Esophagus squamous epithelium (tissue), 5 donors: ENCODE results near the gene TNFRSF4. TPM values are rescaled to one million over a fixed set of nuclear protein-coding genes. Genes with fewer than 3 reads are reported as not detected.

Source experiments
- DNase-seq: peaks from one replicate; lab custom pipeline; 2025; lab: John Stamatoyannopoulos, UW
- H3K27ac ChIP-seq, 4 donors: fragments of 200-600 bp; sonication (generic); one replicate each; pipeline ENCODE4 v1.5.1; 2016 to 2019; ENCODE audit warnings: mild to moderate bottlenecking in 1 of 4
- H3K27me3 ChIP-seq, 4 donors: fragments of 200-600 bp; sonication (generic); 1 replicate in 3 of 4; 2 replicates in 1 of 4; pipeline versions ENCODE4 v1.5.1 to v1.6.0; 2017 to 2021; ENCODE audit warnings: antibody characterized with exemption in 1 of 4
- H3K36me3 ChIP-seq, 3 donors: fragments of 200-600 bp; sonication (generic); one replicate each; pipeline ENCODE4 v1.5.1; 2016 to 2019
- H3K4me1 ChIP-seq, 3 donors: fragments of 200-600 bp; sonication (generic); one replicate each; pipeline ENCODE4 v1.5.1; 2017 to 2019
- H3K4me3 ChIP-seq, 4 donors: fragments of 200-600 bp; sonication (generic); 1 replicate in 3 of 4; 2 replicates in 1 of 4; pipeline ENCODE4 v1.5.1; 2016 to 2019; ENCODE audit warnings: mild to moderate bottlenecking in 2 of 4, moderate library complexity in 1 of 4
- H3K9me3 ChIP-seq, 3 donors: fragments of 200-600 bp; sonication (generic); one replicate each; pipeline ENCODE4 v1.5.1; 2016 to 2019
- POLR2A ChIP-seq, 4 donors: fragments of 450-650 bp; IDR thresholded peaks; one replicate each; pipeline ENCODE4 v1.6.1; 2017; ENCODE audit warnings: antibody characterized with exemption in 4 of 4, mild to moderate bottlenecking in 4 of 4, moderate library complexity in 3 of 4
- WGBS, 2 donors: methylation state at CpG; one replicate each; pipeline ENCODE4 v1.1.5; 2018; 5-methylcytosine and 5-hydroxymethylcytosine counted together
- intact Hi-C: fragments of 100-400 bp; cut with DNase I; formaldehyde crosslinking; loops from one replicate; pipeline ENCODE4 v1.15.0; 2022
- total RNA-seq, 4 donors: library from RNA; depleted of rRNA; stranded (reverse); fragments of >200 nt; gene quantifications; one replicate each; pipeline ENCODE4 v1.1.0, GENCODE V29; 2016
- TF ChIP-seq, protein P1 (sequence below), 6 experiments: fragments of 450-650 bp in 4 of 6; fragments of 200-600 bp in 2 of 6; sonication (generic) in 2 of 6; IDR thresholded peaks; one replicate each; pipeline ENCODE4 v1.5.1; 2016 to 2019; ENCODE audit warnings: antibody characterized with exemption in 6 of 6, mild to moderate bottlenecking in 4 of 6, moderate library complexity in 4 of 6
- donor health status: DM: yes; HTN: yes; CAD: no.

TNFRSF4 gene
- total RNA-seq, 4 donors from 2014 or later, result 0.40 to 1.3 (median 0.57) TPM; not detected in 1

GRCh38 chr1:1165900-1166421 is 48.0 kb downstream of the TNFRSF4 start:
- Histone ChIP-seq H3K9me3 (no peaks in the 10 kb centered on the region), H3K36me3 (peaks cover 0 to 37% (median 0%) of the 10 kb centered on the region in 3 donors), H3K27ac (peak overlapping the region; percentile 89 to 96 (median 94)), H3K27me3 (peaks cover 0 to 85% (median 0%) of the 10 kb centered on the region in 4 donors), H3K4me3 (peak overlapping the region; percentile 60 to 70 (median 67)), H3K4me1 (peaks cover 12 to 67% (median 28%) of the 10 kb centered on the region in 3 donors)
- intact Hi-C loops, result no loop called here
- no peak for DNase-seq
- 21 to 29% methylated on average over 13 to 15 of the region's 23 CpGs for WGBS, 2 donors
- no peak for TF ChIP-seq POLR2A (IDR thresholded peaks at IDR 0.05)
- TF ChIP-seq, protein P1, sequence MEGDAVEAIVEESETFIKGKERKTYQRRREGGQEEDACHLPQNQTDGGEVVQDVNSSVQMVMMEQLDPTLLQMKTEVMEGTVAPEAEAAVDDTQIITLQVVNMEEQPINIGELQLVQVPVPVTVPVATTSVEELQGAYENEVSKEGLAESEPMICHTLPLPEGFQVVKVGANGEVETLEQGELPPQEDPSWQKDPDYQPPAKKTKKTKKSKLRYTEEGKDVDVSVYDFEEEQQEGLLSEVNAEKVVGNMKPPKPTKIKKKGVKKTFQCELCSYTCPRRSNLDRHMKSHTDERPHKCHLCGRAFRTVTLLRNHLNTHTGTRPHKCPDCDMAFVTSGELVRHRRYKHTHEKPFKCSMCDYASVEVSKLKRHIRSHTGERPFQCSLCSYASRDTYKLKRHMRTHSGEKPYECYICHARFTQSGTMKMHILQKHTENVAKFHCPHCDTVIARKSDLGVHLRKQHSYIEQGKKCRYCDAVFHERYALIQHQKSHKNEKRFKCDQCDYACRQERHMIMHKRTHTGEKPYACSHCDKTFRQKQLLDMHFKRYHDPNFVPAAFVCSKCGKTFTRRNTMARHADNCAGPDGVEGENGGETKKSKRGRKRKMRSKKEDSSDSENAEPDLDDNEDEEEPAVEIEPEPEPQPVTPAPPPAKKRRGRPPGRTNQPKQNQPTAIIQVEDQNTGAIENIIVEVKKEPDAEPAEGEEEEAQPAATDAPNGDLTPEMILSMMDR (IDR thresholded peaks at IDR 0.05), result no peak

- no peak for DNase-seq
- Histone ChIP-seq H3K9me3 (no peaks in the 10 kb centered on the region), H3K36me3 (peaks cover 0 to 32% (median 0%) of the 10 kb centered on the region in 3 donors), H3K27ac (peak overlapping the region; percentile 89 to 96 (median 94)), H3K27me3 (peaks cover 0 to 80% (median 0%) of the 10 kb centered on the region in 4 donors), H3K4me3 (peak overlapping the region; percentile 60 to 70 (median 67)), H3K4me1 (peaks cover 12 to 63% (median 28%) of the 10 kb centered on the region in 3 donors)
- TF ChIP-seq, protein P1 (IDR thresholded peaks at IDR 0.05), result no peak
- no peak for TF ChIP-seq POLR2A (IDR thresholded peaks at IDR 0.05)
- intact Hi-C loops, result no loop called here
- 19 to 45% methylated on average over 2 to 3 of the region's 12 CpGs for WGBS, 2 donors
These were observed 48.5 kb downstream of the TNFRSF4 start for GRCh38 chr1:1165485-1165884.

DNA sequence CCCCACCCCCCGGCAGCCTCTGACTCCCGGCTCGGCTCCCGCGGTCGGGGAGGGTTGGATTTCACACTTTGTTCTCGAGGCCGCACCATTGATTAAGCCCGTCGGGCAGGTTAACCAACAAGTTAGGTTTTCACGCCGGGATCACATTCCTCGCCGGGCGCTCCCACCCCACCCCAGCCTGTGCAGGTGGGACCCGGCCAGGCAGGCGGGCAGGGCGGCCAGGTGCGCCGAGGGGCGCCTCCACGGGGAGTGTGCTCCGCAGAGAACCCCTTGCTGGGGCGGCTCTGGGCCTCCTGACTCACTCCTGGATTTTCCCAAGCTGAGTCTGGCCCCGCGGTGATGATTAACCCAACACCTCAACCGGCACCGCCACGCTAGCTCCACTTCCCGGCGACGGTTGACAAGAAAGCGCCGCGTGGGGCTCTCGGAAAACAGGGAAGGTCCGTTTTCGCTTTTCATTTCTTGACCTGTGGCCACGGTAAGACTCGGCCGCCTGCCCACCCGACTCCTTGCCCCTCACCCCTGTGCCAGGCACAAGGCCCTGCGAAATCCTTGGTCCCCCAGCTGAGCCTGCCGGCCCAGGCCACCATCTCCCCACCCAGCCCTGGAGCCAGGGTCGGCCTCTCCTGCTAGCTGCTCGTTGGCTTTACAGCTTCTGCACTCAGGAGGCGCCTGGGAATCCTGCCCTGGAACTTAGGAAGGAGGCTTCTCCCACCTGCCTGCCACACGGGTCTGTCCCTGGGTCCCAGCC is 49.1 kb downstream of the TNFRSF4 start:
- 34 to 60% methylated on average over 6 to 24 of the region's 48 CpGs for WGBS, 2 donors

DNA sequence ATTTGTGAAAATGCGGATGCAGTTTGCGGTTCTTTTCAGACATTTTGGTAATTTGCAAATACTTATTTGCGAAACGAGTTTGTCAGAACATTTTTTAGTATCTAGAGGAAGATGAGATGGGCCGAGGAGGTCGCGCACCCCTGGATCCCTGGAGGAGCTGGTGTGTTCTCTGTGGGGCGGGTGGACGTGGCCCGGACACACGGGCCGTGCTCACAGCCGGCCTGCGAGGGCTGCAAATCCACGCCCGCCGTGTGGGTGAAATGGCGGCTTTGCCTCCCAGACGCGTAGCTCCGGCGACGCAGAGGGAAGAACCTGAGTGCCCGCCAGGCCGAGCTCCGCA is 49.6 kb downstream of the TNFRSF4 start:
- Histone ChIP-seq H3K27ac (peak overlapping the region; percentile 89 to 96 (median 94)), H3K4me3 (peak overlapping the region; percentile 60 to 70 (median 67)), H3K36me3 (peaks cover 0 to 20% (median 0%) of the 10 kb centered on the region in 3 donors), H3K4me1 (peaks cover 12 to 58% (median 28%) of the 10 kb centered on the region in 3 donors), H3K27me3 (peaks cover 0 to 69% (median 0%) of the 10 kb centered on the region in 4 donors), H3K9me3 (no peaks in the 10 kb centered on the region)
- WGBS, 2 donors, result 39 to 76% methylated on average over 10 of the region's 26 CpGs
- TF ChIP-seq, protein P1 (IDR thresholded peaks at IDR 0.05), result no peak
- TF ChIP-seq POLR2A (IDR thresholded peaks at IDR 0.05), result peak in 1 of 4 donors; percentile 31
- no peak for DNase-seq
- intact Hi-C loops, result no loop called here

More for the DNA sequence above, 49.1 kb downstream of the TNFRSF4 start:
- TF ChIP-seq, protein P1 (IDR thresholded peaks at IDR 0.05), result no peak
- TF ChIP-seq POLR2A (IDR thresholded peaks at IDR 0.05), result peak in 2 of 4 donors; percentile 3 to 34
- Histone ChIP-seq H3K9me3 (no peaks in the 10 kb centered on the region), H3K36me3 (peaks cover 0 to 26% (median 0%) of the 10 kb centered on the region in 3 donors), H3K4me3 (peak overlapping the region; percentile 60 to 70 (median 67)), H3K4me1 (peaks cover 12 to 59% (median 28%) of the 10 kb centered on the region in 3 donors), H3K27ac (peak overlapping the region; percentile 89 to 96 (median 94)), H3K27me3 (peaks cover 0 to 74% (median 0%) of the 10 kb centered on the region in 4 donors)
- DNase-seq, result no peak
- intact Hi-C loops, result no loop called here
